ENCODE results near the gene CAMK4. TPM values are rescaled to one million over a fixed set of nuclear protein-coding genes. Genes with fewer than 3 reads are reported as not detected.

The CAMK4 gene
- total and polyA plus RNA-seq, 9 of the 15 experiments (the other 6 are each of a cell fraction or from before 2014, with no cell fraction given), result 0.35 TPM; not detected in 8

DNA sequence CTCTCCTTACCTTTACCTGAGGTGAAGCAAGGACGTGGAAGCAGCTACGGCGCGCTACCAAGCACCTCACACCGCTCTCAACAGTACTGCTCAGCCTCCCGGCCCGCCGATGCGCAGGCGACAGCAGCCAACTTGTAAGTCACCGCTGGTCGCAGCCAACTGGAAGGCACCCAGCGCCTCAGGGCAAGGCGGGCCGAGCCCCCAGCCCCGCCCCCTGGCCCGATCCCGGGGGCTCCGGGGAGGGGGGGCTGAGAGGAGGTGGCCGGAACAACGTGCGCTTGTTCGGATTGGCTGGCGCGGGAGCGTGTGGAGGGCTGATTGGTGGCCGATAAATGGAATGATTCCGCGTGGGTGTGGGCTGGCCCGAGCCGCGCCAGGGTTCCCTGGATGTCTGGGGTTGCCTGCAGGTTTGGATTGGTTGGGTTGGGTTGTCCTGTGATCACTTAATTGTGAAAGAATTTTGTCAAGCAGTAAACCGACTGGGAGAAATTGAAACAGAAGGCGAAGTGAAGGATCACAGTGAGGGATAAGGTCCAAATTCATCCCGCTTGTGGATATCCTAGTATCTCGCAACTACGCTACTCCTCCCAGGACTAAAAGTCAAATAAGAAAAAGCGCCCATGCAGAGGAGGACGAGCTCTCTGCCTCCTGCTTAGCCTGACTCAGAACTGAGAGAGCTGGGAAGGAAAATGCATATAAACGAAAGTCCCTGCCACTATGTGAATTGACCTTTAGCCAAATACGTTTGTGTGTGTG, 288.4 kb downstream of the CAMK4 start, which contains the start of gene STARD4 (continued):
- peak; percentile 30; the same call in 1 of the 2 replicates for TF ChIP-seq PHF21A (IDR thresholded peaks at IDR 0.05; ENCODE audit: borderline replicate concordance, low read depth)
- 0 out of 2 replicates have a peak, but pooled peaks have one; percentile 31 for TF ChIP-seq RFX7 (CRISPR knock-in tag; IDR thresholded peaks at IDR 0.05)
- peak; percentile 88 to 99 for TF ChIP-seq MAZ (CRISPR knock-in tag; conservative IDR thresholded peaks at IDR 0.05 in 1 of 2, IDR thresholded peaks at IDR 0.05 in 1 of 2)
- TF ChIP-seq TAF9B (IDR thresholded peaks at IDR 0.05; ENCODE audit: partially characterized antibody), result peak; percentile 78
- TF ChIP-seq, protein P1, sequence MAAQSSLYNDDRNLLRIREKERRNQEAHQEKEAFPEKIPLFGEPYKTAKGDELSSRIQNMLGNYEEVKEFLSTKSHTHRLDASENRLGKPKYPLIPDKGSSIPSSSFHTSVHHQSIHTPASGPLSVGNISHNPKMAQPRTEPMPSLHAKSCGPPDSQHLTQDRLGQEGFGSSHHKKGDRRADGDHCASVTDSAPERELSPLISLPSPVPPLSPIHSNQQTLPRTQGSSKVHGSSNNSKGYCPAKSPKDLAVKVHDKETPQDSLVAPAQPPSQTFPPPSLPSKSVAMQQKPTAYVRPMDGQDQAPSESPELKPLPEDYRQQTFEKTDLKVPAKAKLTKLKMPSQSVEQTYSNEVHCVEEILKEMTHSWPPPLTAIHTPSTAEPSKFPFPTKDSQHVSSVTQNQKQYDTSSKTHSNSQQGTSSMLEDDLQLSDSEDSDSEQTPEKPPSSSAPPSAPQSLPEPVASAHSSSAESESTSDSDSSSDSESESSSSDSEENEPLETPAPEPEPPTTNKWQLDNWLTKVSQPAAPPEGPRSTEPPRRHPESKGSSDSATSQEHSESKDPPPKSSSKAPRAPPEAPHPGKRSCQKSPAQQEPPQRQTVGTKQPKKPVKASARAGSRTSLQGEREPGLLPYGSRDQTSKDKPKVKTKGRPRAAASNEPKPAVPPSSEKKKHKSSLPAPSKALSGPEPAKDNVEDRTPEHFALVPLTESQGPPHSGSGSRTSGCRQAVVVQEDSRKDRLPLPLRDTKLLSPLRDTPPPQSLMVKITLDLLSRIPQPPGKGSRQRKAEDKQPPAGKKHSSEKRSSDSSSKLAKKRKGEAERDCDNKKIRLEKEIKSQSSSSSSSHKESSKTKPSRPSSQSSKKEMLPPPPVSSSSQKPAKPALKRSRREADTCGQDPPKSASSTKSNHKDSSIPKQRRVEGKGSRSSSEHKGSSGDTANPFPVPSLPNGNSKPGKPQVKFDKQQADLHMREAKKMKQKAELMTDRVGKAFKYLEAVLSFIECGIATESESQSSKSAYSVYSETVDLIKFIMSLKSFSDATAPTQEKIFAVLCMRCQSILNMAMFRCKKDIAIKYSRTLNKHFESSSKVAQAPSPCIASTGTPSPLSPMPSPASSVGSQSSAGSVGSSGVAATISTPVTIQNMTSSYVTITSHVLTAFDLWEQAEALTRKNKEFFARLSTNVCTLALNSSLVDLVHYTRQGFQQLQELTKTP (IDR thresholded peaks at IDR 0.05; ENCODE audit: low read depth in 1 of 2, partially characterized antibody in 2 of 2), result peak in 1 of 2 experiments; percentile 44
- TF ChIP-seq TCF3 (CRISPR knock-in tag; IDR thresholded peaks at IDR 0.05), result no peak
- peak; percentile 79 for TF ChIP-seq CREM (IDR thresholded peaks at IDR 0.05; ENCODE audit: low read depth)
- peak; percentile 58; the same call in 1 of the 2 replicates for TF ChIP-seq EP300 (IDR thresholded peaks at IDR 0.05; ENCODE audit: low read length)
- no peak for TF ChIP-seq NFE2L1 (tag; IDR thresholded peaks at IDR 0.05; ENCODE audit: borderline replicate concordance, low read depth)
- TF ChIP-seq, protein P2, sequence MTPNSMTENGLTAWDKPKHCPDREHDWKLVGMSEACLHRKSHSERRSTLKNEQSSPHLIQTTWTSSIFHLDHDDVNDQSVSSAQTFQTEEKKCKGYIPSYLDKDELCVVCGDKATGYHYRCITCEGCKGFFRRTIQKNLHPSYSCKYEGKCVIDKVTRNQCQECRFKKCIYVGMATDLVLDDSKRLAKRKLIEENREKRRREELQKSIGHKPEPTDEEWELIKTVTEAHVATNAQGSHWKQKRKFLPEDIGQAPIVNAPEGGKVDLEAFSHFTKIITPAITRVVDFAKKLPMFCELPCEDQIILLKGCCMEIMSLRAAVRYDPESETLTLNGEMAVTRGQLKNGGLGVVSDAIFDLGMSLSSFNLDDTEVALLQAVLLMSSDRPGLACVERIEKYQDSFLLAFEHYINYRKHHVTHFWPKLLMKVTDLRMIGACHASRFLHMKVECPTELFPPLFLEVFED (CRISPR knock-in tag; conservative IDR thresholded peaks at IDR 0.05), result 0 out of 2 replicates have a peak, but pooled peaks have one; percentile 60
- TF ChIP-seq JUND (IDR thresholded peaks at IDR 0.05; ENCODE audit: borderline replicate concordance, low read depth, low read length), result no peak; the same call in 1 of the 2 replicates
- TF ChIP-seq JUND (tag; IDR thresholded peaks at IDR 0.05; ENCODE audit: borderline replicate concordance, low read depth, low read length), result no peak
- TF ChIP-seq TBL1XR1 (IDR thresholded peaks at IDR 0.05; ENCODE audit: low read length in 2 of 2), result 0 out of 4 replicates have a peak, but pooled peaks of 1 of the 2 experiments have one; percentile 14
- peak; percentile 96 for TF ChIP-seq EGR1 (conservative IDR thresholded peaks at IDR 0.05)
- peak; percentile 4; the same call in 1 of the 2 replicates for TF ChIP-seq JUN (IDR thresholded peaks at IDR 0.05; ENCODE audit: borderline replicate concordance, low read depth, low read length)
- no peak for TF ChIP-seq JUN (CRISPR knock-in tag; IDR thresholded peaks at IDR 0.05; ENCODE audit: borderline replicate concordance)
- 0 out of 2 replicates have a peak, but pooled peaks have one; percentile 78 for TF ChIP-seq OTX1 (CRISPR knock-in tag; IDR thresholded peaks at IDR 0.05)
- no peak for TF ChIP-seq ZFP30 (CRISPR knock-in tag; IDR thresholded peaks at IDR 0.05; ENCODE audit: borderline replicate concordance)
- TF ChIP-seq ATF2 (CRISPR knock-in tag; IDR thresholded peaks at IDR 0.05), result no peak
- TF ChIP-seq TEAD1 (CRISPR knock-in tag; IDR thresholded peaks at IDR 0.05), result 0 out of 4 replicates have a peak, but pooled peaks of 1 of the 2 experiments have one; percentile 62
